GM12875 (cell line): Measurements from ENCODE around the gene PTPRK.

Experiments
- H3K4me3 ChIP-seq: one replicate; pipeline ENCODE4 v1.5.1; 2011; ENCODE audit warnings: low read depth, low read length, control low read depth
- CTCF ChIP-seq: IDR thresholded peaks from 2 replicates; pipeline ENCODE4 v1.5.1; 2011; ENCODE audit warnings: low read depth, mild to moderate bottlenecking, control low read depth, inconsistent platforms, low read length, moderate library complexity, borderline replicate concordance; ENCODE audit not compliant: insufficient read depth

Gene PTPRK

DNA sequence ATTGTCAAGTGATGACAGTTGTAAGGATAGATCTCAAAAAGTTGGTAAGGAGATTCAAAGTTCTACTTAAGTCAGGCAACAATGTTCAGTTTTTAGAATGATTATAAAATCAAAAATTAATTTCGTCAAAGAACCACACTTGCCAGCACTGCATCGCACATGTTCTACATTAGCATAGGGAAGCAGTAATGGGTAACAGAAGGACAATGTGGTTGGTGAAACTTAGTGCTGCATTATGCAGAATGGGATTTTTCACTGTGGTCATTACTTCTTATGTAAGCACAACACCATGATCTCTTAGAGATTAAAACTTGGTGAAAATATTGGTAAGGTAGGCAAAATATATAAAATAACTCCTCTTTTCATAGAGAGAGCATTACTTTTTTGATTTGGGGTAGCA, 445.8 kb downstream of the PTPRK start:
- no peak for TF ChIP-seq CTCF
- no peak overlapping the region for H3K4me3 ChIP-seq

- TF ChIP-seq CTCF = no peak
- no peak overlapping the region for H3K4me3 ChIP-seq
Measured at GRCh38 chr6:128073389-128073788, 447.0 kb downstream of the PTPRK start.

DNA sequence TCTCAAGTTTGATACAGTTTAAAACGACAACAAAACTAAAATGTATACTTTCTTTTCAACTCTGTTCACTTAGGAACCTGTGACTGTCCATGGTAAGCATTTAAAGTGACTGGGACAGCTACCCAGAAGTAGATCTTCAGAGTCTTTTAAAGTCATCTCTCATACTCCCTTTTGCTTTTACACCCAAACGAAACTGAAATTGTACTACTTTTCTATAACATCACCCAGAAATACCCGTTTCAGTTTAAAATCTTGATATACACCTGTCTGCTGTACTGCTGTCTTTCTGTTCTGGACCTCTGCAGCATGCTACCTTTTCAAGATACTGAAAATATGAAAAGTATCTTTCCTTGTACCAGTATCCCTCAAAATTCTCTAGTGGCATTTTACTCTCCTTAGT, 449.2 kb downstream of the PTPRK start:
- no peak for TF ChIP-seq CTCF
- no peak overlapping the region for H3K4me3 ChIP-seq

- no peak for TF ChIP-seq CTCF
- H3K4me3 ChIP-seq = no peak overlapping the region
Measured at GRCh38 chr6:128070406-128070805, 450.0 kb downstream of the PTPRK start.

DNA sequence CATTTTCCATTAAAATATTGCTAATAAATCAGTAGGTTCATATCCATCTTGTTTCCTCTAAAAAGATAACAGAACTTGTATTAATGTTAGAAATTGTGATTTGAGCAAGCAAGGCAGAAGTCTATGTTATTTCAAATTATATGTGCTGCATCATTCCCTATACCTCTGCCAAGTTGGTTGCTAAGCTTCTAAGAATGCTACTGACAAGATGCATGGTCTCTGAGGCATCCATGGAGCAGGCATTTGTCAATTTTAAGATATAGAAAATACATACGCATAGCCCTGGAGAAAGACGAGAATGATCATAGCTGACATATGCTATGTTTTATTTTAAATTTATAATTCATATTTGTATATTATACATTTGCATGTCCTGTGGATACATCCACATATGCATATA, 451.2 kb downstream of the PTPRK start:
- H3K4me3 ChIP-seq = no peak overlapping the region
- TF ChIP-seq CTCF = no peak

DNA sequence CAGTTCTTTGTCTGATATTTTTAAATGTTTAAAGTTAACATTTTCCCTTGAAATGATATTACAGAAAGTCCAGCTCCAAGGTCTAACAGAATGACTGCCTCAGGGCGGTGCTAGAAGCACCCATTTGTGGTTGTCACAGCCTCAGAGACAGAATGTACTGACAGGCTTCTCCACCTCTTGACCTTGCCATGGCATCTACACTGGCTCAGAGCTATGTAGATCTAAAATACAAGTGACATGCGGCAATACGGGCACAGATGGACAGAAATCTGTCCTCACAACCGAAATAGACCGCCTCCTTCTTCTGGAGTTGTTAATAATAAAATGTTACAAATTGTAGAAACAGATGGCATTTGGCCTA, 452.3 kb downstream of the PTPRK start:
- no peak for TF ChIP-seq CTCF
- H3K4me3 ChIP-seq = no peak overlapping the region

DNA sequence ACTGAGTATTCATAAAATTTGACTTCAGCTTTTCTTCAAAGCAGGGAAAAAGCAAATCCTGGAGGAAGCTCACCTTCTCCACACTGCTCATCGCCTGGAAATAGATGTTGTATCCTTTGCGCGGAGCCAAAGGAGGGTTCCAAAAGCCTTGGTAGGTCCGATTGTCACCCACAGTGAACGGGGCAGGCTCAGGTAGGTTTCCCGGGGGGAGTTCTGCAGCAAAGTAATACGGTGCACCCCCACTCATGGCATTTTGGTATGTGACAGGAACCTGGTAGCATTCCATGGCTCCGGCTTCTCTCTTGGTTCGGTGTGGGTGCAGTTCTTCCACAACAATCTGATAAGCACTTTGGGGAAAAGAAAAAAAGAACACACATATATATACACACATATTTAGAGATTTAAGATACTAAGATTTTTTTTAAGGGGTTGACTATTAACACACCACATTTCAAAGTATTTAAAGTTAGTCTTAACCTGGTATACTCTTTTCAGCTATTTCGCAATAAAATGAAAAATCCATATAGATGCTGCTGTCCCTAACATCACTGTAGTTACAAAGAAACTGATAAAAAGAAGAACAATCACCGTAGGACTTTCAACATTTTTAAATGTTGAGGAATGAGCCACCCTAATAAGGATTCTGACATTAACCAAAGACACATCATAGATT, 452.8 kb downstream of the PTPRK start:
- H3K4me3 ChIP-seq = no peak overlapping the region
- TF ChIP-seq CTCF = no peak
